Measurements from ENCODE around the gene WDR1.

GRCh38 chr4:10128761-10129160 lies 12.2 kb upstream of the WDR1 start:
- TF ChIP-seq GATA3 (IDR thresholded peaks at IDR 0.05; ENCODE audit: low read depth, low read length) (no peak), GATA2 (IDR thresholded peaks at IDR 0.05; ENCODE audit: low read depth, low read length) (no peak)

Measured in SH-SY5Y (cell line).